GM18498 (cell line): ENCODE results near the gene HIRA.

Experiments
- ATAC-seq: cut with Tn5 transposase; IDR thresholded peaks from one replicate; pipeline ENCODE4 v1.9.1; 2021; ENCODE audit warnings: mild to moderate bottlenecking, moderate library complexity; ENCODE audit not compliant: unreplicated experiment

HIRA gene

DNA sequence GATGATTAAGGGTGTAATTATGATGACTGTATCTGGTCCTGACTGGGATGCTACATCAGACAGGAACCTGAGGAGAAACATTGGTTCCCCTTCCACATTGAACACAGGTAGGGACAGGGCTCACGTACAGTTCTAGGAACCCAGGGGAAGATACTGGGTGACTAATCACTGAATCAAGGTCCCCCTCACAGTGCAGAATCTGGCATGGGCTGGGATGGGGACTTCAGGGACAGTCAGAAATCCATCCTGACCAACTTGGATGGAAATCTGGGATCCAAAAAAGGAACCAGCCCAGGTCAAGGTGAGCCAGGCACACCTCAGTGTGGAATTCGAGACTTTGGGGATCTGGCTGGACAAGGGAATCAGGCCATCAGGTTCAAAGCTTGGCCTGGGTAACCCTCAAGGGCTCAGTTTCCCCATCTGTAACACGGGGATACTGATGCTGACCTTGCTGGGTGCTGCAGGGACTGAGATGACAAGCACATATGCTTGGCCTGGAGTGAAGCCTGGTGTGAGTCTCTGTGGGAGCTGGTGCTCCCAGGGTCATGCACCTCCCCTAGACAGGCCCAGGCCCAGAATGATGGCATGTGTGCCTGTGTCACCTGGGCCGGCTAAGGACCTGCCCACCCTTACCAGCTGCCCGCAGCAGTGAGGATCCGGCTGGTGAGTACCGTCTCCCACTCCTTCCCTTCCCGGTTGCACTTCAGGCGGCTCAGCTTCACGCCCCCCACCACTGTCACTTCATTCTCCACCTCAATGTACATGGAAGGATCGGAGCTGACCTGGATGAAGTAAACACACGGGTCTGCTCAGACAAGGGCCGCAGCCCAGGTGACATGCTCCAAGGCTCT lies 72.6 kb downstream of the HIRA start:
- no peak for ATAC-seq

DNA sequence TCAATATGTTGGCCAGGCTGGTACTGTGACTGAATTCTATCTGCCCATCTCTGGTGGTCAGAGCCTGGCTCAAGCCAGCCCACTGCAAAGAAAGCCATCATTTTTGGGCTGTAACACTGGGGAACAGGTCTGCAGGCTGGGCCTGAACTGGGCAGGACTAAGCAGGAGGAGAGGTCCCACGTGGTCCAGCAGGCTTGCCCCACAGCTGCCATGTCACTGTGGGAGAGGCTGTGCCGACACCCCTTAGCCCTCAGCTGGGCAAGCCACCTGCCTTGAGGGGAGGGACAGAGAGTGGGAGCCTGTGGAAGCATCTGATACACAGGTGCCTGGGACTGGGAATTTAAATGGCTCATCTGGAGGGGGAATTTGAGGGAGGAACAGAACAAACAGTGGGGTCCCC lies 73.3 kb downstream of the HIRA start:
- no peak for ATAC-seq

DNA sequence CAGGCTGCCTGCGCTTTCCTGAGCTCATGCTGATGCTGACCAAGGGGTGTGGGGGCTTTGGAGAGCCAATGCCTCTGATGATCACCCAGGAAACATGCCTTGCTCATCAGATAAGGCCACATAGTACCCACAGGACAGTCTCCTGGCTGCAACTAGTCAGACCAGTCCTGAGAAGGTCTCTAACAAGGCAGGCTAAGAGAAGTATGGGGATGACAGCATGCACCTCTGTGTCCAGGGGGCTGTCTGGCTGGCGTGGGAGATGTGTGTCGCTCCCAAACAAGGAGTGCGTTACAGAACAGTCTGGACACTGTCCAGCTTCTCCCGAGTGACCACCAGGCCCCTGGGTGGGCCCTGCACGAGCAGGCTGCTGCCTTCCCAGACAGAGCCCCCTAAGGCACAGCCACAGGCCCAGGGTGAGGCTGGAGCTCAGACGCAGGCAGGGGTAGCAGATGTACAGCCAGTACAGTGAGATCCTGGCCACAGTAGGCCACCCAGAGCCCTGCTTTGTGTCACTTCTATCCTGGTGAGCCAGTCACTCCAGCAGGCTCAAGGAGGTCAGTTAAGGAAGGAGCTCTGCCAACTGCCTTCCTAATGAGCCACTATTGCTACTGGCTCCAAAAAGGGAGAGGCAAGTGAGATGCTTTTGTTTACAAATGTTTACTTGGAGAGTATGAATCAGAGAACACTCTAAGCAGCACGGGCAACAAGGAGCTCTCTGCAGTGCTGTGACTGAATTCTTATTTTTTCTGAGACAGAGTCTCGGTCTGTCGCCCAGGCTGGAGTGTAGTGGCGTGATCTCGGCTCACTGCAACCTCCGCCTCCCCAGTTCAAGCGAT lies 74.0 kb downstream of the HIRA start:
- no peak for ATAC-seq

DNA sequence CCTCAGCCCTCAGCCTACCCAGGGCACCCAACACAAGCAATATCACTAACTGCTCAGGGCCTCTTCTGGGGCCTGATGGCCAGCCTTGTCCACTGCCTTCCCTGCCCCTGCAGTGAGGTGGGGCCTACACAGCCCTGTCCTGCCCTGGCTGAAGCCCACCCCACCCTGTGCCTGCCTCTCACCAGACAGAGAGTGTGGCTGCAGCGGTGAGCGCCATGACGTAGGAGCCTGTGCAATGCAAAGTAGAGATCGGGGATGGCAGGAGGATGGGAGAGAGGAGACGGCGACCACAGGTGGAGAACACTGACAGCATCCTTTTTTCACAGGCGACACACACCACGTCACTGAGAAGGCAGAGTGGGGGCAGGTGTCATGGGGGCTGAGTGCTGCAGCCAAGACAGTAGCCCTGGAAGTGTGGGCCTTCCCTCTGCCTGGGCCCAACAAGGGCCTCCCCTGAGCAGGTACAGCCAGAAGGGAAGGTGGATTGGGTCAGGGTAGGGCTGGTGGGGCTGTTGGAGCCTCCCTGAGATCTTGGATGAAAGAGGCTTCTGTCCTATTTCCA lies 74.7 kb downstream of the HIRA start:
- no peak for ATAC-seq

DNA sequence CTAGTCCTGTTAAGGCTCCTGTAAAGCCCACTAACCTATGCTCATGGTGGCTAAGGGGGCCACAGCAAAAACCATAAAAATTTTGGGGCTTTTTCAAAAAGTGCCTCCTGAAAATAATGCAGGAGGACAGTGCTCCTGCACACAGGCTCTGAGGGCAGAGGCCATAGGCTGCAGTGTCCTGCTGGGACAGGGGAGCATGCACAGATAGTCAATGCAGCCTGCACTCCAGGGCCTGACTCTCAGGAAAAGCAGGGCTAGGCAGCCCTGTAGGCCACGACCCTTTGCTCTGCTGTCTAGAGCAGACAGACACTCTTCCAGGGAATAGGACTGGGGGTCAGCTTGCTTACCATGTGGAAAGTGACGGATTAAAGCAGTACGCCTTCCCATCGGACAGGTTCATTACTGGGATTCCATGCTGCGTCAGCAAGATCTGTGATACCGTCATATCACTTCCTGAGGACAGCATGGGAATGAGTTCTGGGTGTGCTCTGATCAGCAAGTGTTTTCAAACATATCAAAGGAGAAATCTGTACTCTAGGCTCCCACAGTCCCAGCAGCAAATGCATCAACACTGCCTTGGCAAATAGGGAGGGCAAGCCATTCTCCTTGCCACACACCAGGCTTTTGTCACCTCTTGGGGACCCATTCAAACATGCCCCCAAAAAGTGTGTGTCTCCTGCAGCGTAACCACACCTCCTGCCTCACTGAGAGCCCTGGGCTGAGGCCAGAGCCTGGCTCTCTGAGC lies 75.9 kb downstream of the HIRA start:
- no peak for ATAC-seq

DNA sequence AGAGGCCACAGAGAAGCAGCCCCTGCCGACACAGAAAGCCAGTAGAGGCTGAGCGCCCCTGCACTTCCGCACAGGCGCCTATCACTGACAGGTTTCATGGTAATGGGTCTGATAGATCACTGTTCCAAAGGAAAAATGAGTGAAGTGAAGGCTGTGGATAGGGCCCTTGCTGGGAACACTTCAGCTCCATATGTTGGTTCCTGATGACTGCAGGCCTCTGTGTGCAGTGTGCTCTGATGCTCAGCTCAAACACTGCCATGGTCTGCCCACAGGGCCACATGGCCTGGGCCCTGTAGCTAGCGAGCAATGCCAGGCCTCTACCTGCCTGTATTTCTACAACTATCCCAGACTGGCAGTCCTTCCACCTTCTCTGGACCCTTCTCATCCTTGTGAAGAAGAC lies 77.3 kb downstream of the HIRA start:
- no peak for ATAC-seq

DNA sequence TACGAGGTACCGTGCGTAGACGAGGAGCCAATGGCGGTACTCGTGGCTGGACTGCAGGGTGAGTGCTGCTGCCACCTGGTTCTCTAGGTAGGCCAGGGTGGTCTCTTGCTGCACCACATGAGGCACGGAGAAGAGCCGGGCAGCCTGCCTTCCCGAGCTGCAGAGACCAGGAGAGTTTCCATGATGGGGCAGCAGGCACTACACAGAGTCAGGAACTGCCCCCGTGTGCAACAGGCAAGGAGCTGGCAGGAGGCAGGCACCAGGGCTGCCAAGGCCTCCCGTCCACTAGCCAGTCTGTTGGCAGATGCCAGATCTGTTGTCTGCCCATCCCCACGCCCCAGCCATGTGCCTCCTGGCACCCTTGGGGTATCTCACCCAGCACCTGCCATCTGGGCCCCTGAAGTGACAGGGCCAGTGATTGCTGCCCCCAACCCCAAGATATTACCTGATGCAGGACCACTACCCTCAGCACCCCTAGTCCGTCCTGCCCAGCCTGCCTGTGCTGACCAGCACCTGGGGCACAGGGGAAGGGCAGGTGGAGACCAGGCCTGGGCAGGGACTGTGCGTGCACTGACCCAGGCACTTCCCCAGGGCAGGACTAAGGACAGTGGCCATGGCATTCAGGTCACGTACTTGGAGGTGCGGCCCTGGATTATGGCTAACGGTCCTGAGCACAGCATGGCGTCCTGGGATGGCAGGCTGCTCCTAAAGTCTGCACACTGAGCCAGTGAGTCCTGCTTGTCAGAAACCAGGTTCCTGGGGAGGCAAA lies 78.0 kb downstream of the HIRA start:
- no peak for ATAC-seq

DNA sequence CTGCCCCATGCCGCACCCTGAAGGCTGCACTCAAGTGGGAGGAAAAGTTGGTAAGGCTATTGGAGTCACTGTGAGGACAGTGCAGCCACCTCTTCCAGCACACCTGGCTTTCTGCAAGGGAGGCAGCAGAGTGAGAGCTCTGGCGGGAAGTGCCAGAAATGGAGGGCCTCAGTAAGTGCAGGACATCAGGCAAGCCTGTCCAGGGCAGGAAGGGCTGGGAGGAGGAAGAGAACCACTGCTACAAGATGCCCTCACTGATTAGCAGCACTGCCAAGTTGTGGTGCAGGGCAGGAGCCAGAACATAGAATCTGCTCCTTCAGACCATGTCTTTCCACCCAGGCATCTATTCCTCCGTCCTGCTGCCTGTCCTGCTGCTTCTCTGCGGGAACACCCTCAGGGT lies 78.8 kb downstream of the HIRA start:
- no peak for ATAC-seq

DNA sequence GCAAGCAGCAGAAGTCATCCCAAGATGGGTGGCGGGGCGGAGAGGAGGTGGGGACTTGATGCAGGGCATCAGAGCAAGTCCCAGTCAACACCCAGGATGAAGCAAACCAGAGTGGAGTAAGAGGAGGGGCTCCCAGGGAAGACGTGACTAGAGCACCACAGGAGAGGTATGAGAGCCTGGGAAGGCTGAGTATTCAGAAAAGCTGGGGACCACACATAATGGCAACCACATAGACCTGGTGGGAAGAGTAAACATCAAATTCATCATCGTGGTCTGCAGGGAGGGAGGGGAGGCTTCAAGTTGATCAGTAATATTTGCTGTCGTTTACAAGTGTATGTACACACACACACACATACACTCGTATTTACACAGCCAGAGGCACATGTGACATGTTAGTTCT lies 79.3 kb downstream of the HIRA start:
- no peak for ATAC-seq

DNA sequence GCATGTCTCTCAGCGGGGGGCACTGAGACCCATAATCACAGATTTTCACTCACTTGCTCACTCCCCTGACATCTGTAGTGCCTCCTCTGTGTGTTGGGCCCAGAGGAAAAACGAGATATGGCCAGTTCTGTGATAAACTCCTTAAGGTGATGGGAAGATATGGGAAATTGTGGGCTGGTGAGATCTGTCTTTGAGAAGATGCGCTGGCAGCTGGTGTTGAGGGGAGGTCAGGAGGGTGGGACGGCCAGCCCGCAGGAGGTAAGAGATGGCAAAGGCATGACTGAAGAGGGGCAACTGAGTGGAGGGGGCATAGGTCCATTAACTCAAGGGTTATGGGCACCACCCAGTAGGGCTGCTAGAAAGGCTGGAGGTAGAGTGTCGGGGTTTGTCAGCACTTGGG lies 79.9 kb downstream of the HIRA start:
- no peak for ATAC-seq

DNA sequence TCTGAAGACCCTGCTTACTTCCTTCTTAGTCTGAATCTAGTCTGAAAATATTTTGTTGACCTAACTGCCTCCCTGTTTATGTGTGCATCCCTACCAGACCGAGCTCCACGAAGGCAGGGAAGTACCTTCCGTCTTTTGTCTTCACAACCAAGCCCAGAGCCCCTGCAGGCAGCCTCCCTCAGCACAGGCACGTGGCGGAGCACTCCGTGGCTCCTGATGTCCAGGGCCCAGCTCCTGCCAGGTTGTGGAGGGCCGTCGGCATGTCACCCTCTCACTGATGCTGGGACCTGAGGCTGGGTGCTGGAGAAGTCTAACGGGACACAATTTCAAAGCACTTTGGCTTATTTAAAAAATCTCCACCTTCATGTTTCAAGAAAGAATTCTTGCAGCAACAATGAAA lies 80.6 kb downstream of the HIRA start:
- no peak for ATAC-seq

DNA sequence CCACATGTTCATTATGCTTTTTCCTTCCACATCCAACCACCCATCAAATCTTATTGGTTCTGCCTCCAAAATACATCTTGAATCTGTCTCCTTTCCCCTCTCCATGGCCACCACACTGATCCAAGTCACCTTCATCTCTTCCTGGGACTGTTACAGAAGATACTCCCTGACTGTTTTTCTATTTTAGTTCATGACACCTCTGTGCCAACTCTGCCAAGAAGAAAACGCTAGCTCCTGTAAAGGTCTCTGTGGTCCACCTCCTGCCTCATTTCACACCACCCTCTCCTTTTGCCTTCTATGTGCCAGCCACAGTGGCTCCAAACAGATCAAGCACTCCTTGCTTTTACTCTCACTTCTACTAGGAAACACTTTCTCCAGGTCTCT lies 81.1 kb downstream of the HIRA start:
- ATAC-seq, result no peak

DNA sequence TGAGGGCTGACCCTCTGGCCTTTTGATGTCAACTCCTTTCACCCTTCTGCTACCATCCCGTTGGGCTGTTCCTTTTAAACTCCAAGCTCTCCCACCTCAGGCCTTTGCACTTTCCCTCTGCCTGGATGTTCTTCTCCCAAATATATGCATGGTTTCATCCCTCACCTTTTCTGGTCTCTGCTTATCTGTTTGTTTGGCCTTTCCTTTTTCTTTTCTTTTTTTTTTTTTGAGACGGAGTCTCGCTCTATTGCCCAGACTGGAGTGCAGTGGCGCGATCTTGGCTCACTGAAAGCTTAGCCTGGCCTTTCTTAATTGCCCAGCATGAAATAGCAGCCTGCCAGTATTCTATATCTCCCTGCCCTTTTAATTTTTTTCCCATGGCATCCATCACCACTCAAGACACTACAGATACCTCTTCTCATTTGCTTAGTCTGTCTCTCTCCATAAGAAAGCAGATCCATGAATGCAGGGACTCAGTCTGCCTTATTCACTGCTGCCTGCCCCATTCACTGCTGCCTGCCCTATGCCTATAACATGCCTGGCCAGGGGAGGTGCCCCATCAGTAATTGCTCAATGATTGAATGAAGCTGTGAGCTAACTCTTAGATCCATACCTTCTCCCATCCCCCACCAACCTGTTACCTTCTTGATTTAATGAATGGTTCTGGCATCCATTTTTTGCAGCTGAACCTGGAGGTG lies 81.6 kb downstream of the HIRA start:
- no peak for ATAC-seq

DNA sequence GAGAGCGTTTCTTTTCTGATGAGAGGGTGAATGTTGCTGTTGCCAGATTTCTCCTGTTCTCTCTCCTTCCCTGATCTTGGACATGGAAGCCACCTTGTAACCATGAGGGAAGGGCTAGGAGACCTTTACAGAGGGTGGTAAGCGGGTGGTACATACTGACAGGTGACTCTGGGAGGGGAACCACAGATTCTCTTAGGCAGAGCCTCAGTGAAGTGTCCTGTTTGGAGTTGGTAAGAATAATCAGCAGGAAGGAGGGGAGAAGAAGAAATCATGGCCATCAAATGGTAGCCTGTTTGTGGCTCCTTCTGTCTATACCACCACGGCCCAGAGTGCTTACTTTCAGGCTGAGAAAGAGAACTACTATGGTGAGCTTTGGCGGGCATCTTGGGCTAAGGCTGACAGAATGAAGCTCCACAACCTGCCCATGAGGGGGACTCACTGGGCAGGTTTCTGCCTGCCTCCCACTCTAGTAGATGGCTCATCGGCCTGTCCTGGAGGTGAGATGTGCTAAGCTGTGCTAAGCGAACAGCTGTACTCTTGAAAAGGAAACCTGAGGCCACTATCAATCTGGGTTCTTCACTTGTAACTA lies 84.8 kb downstream of the HIRA start:
- no peak for ATAC-seq

DNA sequence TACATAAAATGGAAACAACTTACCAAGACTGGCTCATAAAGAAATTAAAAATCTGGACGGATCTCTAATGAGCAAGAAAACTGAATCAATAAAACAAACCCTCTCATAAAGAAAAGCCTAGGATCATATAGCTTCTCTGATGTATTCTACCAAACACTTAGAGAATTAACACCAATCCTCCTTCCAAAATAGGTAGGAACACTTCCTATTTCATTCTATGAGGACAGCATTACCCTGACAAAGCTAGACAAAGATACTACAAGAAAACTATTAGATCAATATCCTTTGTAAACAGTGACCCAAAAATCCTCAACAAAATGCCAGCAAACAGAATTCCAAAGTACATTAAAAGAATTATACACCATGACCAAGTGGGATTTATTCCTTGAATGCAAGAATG lies 87.1 kb downstream of the HIRA start:
- no peak for ATAC-seq

DNA sequence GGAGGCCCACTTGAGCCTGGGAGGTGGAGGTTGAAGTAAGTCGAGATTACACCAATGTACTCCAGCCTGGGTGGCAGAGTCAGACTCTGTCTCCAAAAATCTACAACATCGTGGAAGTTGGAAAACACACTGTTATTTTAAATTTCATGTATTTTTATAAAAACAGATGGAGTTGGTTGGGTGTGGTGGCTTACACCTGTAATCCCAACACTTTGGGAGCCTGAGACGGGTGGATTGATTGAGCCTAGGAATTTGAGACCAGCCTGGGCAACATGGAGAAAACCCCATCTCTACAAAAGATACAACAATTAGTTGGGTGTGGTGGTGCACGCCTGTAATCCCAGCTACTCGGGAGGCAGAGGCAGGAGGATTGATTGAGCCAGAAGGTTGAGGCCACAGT lies 88.1 kb downstream of the HIRA start:
- ATAC-seq, result no peak

DNA sequence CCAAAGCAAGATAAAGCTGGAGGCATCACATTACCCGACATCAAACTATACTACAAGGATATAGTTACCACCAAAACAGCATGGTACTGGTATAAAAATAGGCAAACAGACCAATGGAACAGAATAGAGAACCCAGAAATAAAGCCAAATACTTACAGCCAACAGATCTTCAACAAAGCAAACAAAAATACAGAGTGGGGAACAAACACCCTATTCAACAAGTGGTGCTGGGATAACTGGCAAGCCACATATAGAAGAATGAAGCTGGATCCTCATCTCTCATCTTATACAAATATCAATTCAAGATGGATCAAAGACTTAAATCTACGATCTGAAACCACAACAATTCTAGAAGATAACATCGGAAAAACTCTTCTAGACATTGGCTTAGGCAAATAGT lies 90.0 kb downstream of the HIRA start:
- ATAC-seq, result no peak

DNA sequence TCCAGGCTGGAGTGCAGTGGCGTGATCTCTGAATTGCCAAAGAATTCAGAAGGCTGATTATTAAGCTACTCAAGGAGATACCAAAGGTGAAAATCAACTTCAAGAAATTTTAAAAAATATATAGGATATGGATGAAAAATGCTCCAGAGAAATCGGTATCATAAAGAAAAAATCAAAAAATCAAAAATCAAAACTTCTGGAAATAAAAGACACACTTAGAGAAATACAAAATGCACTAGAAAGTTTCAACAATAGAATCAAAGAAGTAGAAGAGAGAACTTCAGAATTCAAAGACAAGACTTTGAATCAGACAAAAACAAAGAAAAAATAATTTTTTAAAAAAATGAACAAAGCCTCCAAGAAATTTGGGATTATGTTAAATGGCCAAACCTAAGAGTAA lies 94.4 kb downstream of the HIRA start:
- ATAC-seq, result no peak
